Effector memory CD4-positive, alpha-beta T cell (primary cell): ENCODE data around the gene OR8D1.

ENCODE experiments used
- DNase-seq, 3 donors: peaks; one replicate each; pipeline ENCODE4 v3.0.0-alpha.2; 2020
- H3K27ac ChIP-seq: 2 replicates; pipeline ENCODE4 v1.7.0; 2013; ENCODE audit warnings: mild to moderate bottlenecking, low read length, moderate library complexity; ENCODE audit not compliant: insufficient read depth, poor library complexity, severe bottlenecking
- H3K27me3 ChIP-seq: replicated peaks from 2 replicates; pipeline ENCODE4 v1.7.0; 2013; ENCODE audit warnings: mild to moderate bottlenecking, low read length; ENCODE audit not compliant: insufficient read depth, control insufficient read depth, poor library complexity, severe bottlenecking
- H3K36me3 ChIP-seq: 2 replicates; pipeline ENCODE4 v1.7.0; 2013; ENCODE audit warnings: mild to moderate bottlenecking, low read length, moderate library complexity; ENCODE audit not compliant: control insufficient read depth, insufficient read depth
- H3K4me1 ChIP-seq: 2 replicates; pipeline ENCODE4 v1.7.0; 2013; ENCODE audit warnings: low read length, mild to moderate bottlenecking; ENCODE audit not compliant: control insufficient read depth, insufficient read depth, poor library complexity, severe bottlenecking
- H3K4me3 ChIP-seq: 2 replicates; pipeline ENCODE4 v1.7.0; 2013; ENCODE audit warnings: low read length, low read depth, mild to moderate bottlenecking; ENCODE audit not compliant: insufficient read depth, poor library complexity, severe bottlenecking
- H3K9me3 ChIP-seq: 2 replicates; pipeline ENCODE4 v1.7.0; 2013; ENCODE audit warnings: mild to moderate bottlenecking, low read length, moderate library complexity; ENCODE audit not compliant: control insufficient read depth

OR8D1 gene

GRCh38 chr11:124320097-124320496 lies 6.3 kb upstream of the OR8D1 start, which contains the start of gene OR8D2:
Gene OR8D2 (minus strand): TSS chr11:124320197. CDS start chr11:124320197, 0 bp downstream.
- no peaks in the 10 kb centered on the region for H3K9me3 ChIP-seq
- DNase-seq: no peak
- no peak within 1 kb of the TSS for H3K27ac ChIP-seq

GRCh38 chr11:124315052-124315451 lies 1.3 kb upstream of the OR8D1 start:
- Histone ChIP-seq H3K27me3 (no peaks in the 10 kb centered on the region), H3K36me3 (no peaks in the 10 kb centered on the region), H3K4me1 (no peaks in the 10 kb centered on the region), H3K9me3 (no peaks in the 10 kb centered on the region), H3K4me3 (no peak overlapping the region), H3K27ac (no peak overlapping the region)
- DNase-seq: no peak

More at GRCh38 chr11:124320097-124320496, 6.3 kb upstream of the OR8D1 start, which contains the start of gene OR8D2:
- H3K4me3 ChIP-seq: no peak within 1 kb of the TSS
- no peaks in the 10 kb centered on the region for H3K36me3 ChIP-seq
- H3K27me3 ChIP-seq: no peaks in the 10 kb centered on the region
- H3K4me1 ChIP-seq: no peaks in the 10 kb centered on the region

GRCh38 chr11:124313131-124313530 lies 618 bp downstream of the OR8D1 start:
- Histone ChIP-seq H3K36me3 (no peaks in the 10 kb centered on the region), H3K4me3 (no peak overlapping the region), H3K9me3 (no peaks in the 10 kb centered on the region), H3K27ac (no peak overlapping the region), H3K4me1 (no peaks in the 10 kb centered on the region), H3K27me3 (no peaks in the 10 kb centered on the region)
- no peak for DNase-seq

- no peak overlapping the region for H3K27ac ChIP-seq
- H3K4me1 ChIP-seq: no peaks in the 10 kb centered on the region
- DNase-seq: no peak
- H3K4me3 ChIP-seq: no peak overlapping the region
- no peaks in the 10 kb centered on the region for H3K36me3 ChIP-seq
- H3K27me3 ChIP-seq: no peaks in the 10 kb centered on the region
- H3K9me3 ChIP-seq: no peaks in the 10 kb centered on the region
Measured at GRCh38 chr11:124311670-124312069, 2.1 kb downstream of the OR8D1 start.

- DNase-seq: no peak
- Histone ChIP-seq H3K4me1 (no peaks in the 10 kb centered on the region), H3K36me3 (no peaks in the 10 kb centered on the region), H3K27me3 (no peaks in the 10 kb centered on the region), H3K9me3 (no peaks in the 10 kb centered on the region), H3K27ac (no peak overlapping the region), H3K4me3 (no peak overlapping the region)
Measured at GRCh38 chr11:124311269-124311668, 2.5 kb downstream of the OR8D1 start.

GRCh38 chr11:124310721-124311120 lies 3.0 kb downstream of the OR8D1 start:
- DNase-seq: no peak
- H3K4me3 ChIP-seq: no peak overlapping the region

GRCh38 chr11:124307093-124307492 lies 6.7 kb downstream of the OR8D1 start:
- DNase-seq: no peak
- Histone ChIP-seq H3K4me1 (no peaks in the 10 kb centered on the region), H3K27ac (no peak overlapping the region), H3K4me3 (no peak overlapping the region), H3K27me3 (no peaks in the 10 kb centered on the region), H3K36me3 (no peaks in the 10 kb centered on the region), H3K9me3 (no peaks in the 10 kb centered on the region)

More at GRCh38 chr11:124310721-124311120, 3.0 kb downstream of the OR8D1 start:
- no peak overlapping the region for H3K27ac ChIP-seq
- H3K36me3 ChIP-seq: no peaks in the 10 kb centered on the region
- H3K9me3 ChIP-seq: no peaks in the 10 kb centered on the region
- no peaks in the 10 kb centered on the region for H3K27me3 ChIP-seq
- no peaks in the 10 kb centered on the region for H3K4me1 ChIP-seq

- no peak overlapping the region for H3K4me3 ChIP-seq
- H3K27me3 ChIP-seq: no peaks in the 10 kb centered on the region
- H3K27ac ChIP-seq: no peak overlapping the region
- H3K36me3 ChIP-seq: no peaks in the 10 kb centered on the region
- no peak for DNase-seq
- no peaks in the 10 kb centered on the region for H3K4me1 ChIP-seq
- no peaks in the 10 kb centered on the region for H3K9me3 ChIP-seq
Measured at GRCh38 chr11:124302347-124303125, 11.2 kb downstream of the OR8D1 start.

GRCh38 chr11:124301548-124301947 lies 12.2 kb downstream of the OR8D1 start:
- H3K9me3 ChIP-seq: no peaks in the 10 kb centered on the region
- no peak overlapping the region for H3K27ac ChIP-seq
- H3K4me1 ChIP-seq: no peaks in the 10 kb centered on the region
- H3K27me3 ChIP-seq: no peaks in the 10 kb centered on the region
- H3K36me3 ChIP-seq: no peaks in the 10 kb centered on the region
- no peak overlapping the region for H3K4me3 ChIP-seq
- no peak for DNase-seq

GRCh38 chr11:124297921-124298320 lies 15.8 kb downstream of the OR8D1 start:
- no peaks in the 10 kb centered on the region for H3K4me1 ChIP-seq
- H3K27me3 ChIP-seq: no peaks in the 10 kb centered on the region
- H3K36me3 ChIP-seq: no peaks in the 10 kb centered on the region
- H3K4me3 ChIP-seq: no peak overlapping the region
- H3K9me3 ChIP-seq: no peaks in the 10 kb centered on the region
- DNase-seq: no peak
- no peak overlapping the region for H3K27ac ChIP-seq
